T-helper 9 cell (primary cell): ENCODE results near the gene SERPINA3.
"Not testable (repeated sequence)": the region's sequence is repeated elsewhere in the genome, so short reads cannot be mapped to it uniquely, and the experiment has no call there.

Source experiments
- DNase-seq: peaks from one replicate; pipeline ENCODE4 v3.0.0-alpha.2; 2020

SERPINA3 gene

GRCh38 chr14:94635154-94635553 lies 23.0 kb downstream of the SERPINA3 start:
- no peak for DNase-seq

GRCh38 chr14:94636744-94637412 lies 24.7 kb downstream of the SERPINA3 start:
- no peak for DNase-seq

GRCh38 chr14:94637814-94638213 lies 25.6 kb downstream of the SERPINA3 start:
- not testable (repeated sequence) for DNase-seq

- DNase-seq, result no peak
Observed at GRCh38 chr14:94638339-94638738, 26.1 kb downstream of the SERPINA3 start.

- DNase-seq, result no peak
Observed at GRCh38 chr14:94638961-94639817, 27.0 kb downstream of the SERPINA3 start.

- DNase-seq, result no peak
Observed at GRCh38 chr14:94640721-94641631, 28.8 kb downstream of the SERPINA3 start.

GRCh38 chr14:94641632-94641955 lies 29.4 kb downstream of the SERPINA3 start:
- DNase-seq, result no peak

GRCh38 chr14:94643316-94644101 lies 31.3 kb downstream of the SERPINA3 start:
- no peak for DNase-seq

GRCh38 chr14:94644102-94644535 lies 31.9 kb downstream of the SERPINA3 start:
- no peak for DNase-seq

GRCh38 chr14:94646066-94646465 lies 33.9 kb downstream of the SERPINA3 start:
- DNase-seq, result no peak

- no peak for DNase-seq
Observed at GRCh38 chr14:94646481-94646880, 34.3 kb downstream of the SERPINA3 start.

- no peak for DNase-seq
Observed at GRCh38 chr14:94648801-94649200, 36.6 kb downstream of the SERPINA3 start.

GRCh38 chr14:94649543-94650443 lies 37.6 kb downstream of the SERPINA3 start:
- no peak for DNase-seq

GRCh38 chr14:94650444-94650775 lies 38.2 kb downstream of the SERPINA3 start:
- DNase-seq, result no peak

GRCh38 chr14:94650806-94651805 lies 38.9 kb downstream of the SERPINA3 start:
- no peak for DNase-seq

- DNase-seq, result no peak
Observed at GRCh38 chr14:94653321-94653720, 41.1 kb downstream of the SERPINA3 start.

GRCh38 chr14:94654071-94654861 lies 42.1 kb downstream of the SERPINA3 start:
- no peak for DNase-seq

GRCh38 chr14:94655169-94655710 lies 43.0 kb downstream of the SERPINA3 start:
- no peak for DNase-seq

GRCh38 chr14:94656043-94656442 lies 43.9 kb downstream of the SERPINA3 start:
- DNase-seq, result no peak
